Hepatocyte (in vitro differentiated cells): ENCODE results near the gene UTS2B.

Source experiments
- CTCF ChIP-seq: fragments of 200-600 bp; sonication (generic); IDR thresholded peaks from 2 replicates; pipeline ENCODE4 v1.5.1; 2016; ENCODE audit warnings: antibody characterized with exemption, mild to moderate bottlenecking; ENCODE audit not compliant: poor library complexity
- EZH2 ChIP-seq: fragments of 200-600 bp; sonication (generic); IDR thresholded peaks from 2 replicates; pipeline ENCODE4 v1.6.1; 2016; ENCODE audit warnings: antibody characterized with exemption, mild to moderate bottlenecking, borderline replicate concordance
- EZH2phosphoT487 ChIP-seq: fragments of 200-600 bp; sonication (generic); IDR thresholded peaks from one replicate; pipeline ENCODE4 v1.6.1; 2018; ENCODE audit warnings: antibody characterized with exemption, mild to moderate bottlenecking, low read depth, moderate library complexity; ENCODE audit not compliant: unreplicated experiment, severe bottlenecking

GRCh38 chr3:191313296-191313695, 17.0 kb downstream of the UTS2B start:
- no peak for TF ChIP-seq CTCF
- no peak for TF ChIP-seq EZH2phosphoT487
- TF ChIP-seq EZH2 = no peak
